T-helper 2 cell (primary cell): ENCODE data around the gene SIMC1.

Experiments
- DNase-seq, 5 experiments: peaks; one replicate each; pipeline versions ENCODE4 v3.0.0 to v3.0.0-alpha.2; 2012 to 2022

SIMC1 gene

DNA sequence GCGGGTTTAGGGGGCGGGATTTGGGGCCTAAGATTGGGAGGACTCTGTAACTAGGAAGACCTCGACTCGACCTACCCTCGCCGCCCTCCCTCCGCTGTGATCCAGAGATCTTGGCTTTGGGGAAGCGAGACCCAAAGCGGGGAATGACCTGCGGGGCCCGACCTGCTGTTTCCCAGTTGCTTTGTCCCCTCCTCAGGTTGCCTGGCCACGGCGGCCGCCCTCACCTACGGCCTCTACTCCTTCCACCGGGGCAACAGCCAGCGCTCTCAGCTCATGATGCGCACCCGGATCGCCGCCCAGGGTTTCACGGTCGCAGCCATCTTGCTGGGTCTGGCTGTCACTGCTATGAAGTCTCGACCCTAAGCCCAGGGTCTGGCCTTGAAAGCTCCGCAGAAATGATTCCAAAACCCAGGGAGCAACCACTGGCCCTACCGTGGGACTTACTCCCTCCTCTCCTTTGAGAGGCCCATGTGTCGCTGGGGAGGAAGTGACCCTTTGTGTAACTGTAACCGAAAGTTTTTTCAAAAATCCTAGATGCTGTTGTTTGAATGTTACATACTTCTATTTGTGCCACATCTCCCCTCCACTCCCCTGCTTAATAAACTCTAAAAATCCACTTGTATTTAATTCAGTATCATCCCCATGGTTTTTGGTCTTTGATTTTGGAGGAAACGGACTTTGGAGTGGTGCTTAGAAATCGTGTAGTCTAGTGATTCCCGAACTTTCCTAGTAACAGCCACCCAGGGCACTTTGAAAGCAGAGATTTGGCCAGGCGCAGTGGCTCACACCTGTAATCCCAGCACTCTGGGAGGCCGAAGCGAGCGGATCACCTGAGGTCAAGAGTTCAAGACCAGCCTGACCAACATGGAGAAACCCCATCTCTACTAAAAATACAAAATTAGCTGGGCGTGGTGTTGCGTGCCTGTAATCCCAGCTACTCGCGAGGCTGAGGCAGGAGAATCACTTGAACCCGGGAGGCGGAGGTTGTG lies 151.2 kb downstream of the SIMC1 start:
- no peak for DNase-seq

DNA sequence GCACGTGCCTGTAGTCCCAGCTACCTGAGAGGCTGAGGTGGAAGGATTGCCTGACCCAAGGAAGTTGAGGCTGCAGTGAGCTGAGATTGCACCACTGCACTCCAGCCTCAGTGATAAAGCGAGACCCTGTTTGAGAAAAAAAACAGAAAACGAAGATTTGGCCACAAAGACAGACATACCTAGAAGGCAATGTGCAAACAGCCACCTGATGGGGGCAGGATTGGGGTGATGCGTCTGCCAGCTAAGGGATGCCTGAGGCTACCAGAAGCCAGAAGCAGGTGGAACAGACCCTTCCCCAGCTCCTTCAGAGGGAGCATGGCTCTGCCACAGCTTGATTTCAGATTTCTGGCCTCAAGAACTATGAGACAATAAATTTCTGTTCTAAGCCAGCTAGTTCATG lies 153.3 kb downstream of the SIMC1 start:
- no peak for DNase-seq

DNA sequence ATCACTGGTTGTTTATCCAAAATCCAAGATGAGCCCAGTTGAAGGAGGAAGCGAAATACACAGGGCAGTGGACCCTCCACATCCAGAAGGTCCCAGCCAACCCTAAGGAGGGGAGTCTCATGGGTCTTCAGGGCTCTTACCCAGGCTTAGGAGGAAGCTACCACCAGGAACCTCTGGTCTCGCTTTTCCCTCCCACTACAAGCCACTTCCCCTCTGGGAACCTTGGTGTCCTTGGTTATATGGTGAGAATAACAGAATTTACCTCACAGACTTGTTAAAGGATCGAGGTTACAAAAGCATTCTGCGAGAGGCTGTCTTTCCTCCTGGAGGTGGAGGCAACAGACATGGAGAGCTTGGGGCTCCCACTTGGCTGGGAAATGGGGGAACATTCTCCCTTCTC lies 153.8 kb downstream of the SIMC1 start:
- DNase-seq: no peak

DNA sequence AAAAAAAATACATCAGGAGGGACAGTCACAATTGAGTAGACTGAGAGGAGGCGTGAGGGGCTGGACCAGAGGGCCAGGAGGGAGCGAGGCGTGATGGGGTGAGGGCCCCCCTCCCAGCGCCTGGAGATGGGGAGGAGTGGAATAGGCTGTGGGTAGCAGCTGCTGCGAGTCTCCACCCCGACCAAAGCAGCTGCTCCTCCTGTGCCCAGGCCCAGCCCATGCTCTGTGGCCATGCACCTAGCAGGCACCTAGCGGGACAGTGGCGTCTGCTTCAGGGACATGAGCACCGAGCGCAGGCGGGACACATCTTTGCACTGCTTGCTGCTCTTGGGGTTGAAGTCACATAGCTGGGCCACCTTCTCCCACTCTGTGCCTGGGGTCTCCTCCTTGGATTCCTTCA lies 154.3 kb downstream of the SIMC1 start:
- DNase-seq: no peak

DNA sequence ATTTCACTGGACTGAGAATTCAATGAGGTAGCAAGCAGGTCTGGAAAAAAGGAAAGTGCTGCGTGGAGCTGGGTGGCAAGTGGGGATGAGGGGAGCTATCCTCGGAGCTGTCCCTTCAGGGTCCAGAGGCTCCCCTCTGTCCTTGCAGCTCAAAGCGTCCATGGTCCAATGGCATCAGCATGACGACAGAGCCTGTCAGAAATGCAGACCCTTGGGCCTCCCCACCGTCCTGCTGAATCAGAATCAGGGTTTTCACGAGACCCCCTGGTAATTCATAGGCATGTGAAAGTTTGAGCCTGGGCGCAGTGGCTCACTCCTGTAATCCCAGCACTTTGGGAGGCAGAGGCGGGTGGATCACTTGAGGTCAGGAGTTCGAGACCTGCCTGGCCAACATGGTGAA lies 155.9 kb downstream of the SIMC1 start:
- no peak for DNase-seq

DNA sequence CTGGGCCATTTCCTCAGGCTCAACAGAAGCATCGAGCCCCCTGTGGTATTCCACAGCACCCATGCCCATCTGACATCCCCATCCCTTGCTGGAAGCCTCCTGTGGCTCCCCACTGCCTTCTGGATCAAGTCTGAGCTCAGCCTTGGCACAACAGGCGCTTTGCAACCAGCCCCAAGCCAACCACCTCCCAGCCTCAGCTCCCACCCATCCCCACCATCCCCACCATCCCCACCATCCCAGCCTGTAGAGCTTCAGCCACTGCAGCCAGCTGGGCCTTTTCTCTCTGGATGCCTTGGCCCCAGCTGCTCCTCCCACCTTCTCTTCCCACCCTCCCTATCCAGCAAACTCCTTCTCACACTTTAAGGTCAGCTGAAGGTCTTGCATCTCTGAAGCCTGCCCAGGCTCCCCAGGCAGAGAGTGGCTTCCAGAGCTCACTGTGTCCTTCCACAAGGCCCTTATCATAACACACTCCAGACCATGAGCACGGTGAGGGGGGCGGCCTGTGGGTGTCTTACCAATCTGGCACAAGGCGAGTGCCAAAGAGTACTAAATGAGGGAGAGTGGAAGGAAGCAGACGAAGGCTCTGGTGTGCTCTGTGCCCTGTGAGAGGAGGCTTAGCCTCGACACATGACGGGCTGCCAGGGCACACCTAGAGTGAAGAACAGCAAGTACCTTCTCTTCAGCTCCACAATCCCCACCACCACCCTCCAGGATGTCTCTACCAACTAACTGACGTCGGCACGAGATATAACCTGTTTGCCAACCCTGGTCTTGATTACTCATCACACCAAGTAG lies 156.9 kb downstream of the SIMC1 start:
- DNase-seq: no peak
